Urothelium cell line (cell line): ENCODE measurements around the gene DNAJB14.
A peak's percentile ranks its signal among the peaks of the same experiment; 100 is the strongest.
"Not testable (repeated sequence)": the region's sequence is repeated elsewhere in the genome, so short reads cannot be mapped to it uniquely, and the experiment has no call there.

ENCODE experiments used
- DNase-seq: peaks from one replicate; pipeline ENCODE4 v3.0.0; 2011; ENCODE audit warnings: low spot score, mixed read lengths
- FAIRE-seq: peaks from 2 replicates; lab custom pipeline; 2011; peaks lifted over from hg19 to GRCh38; lab: Jason Lieb, UNC

Gene DNAJB14

GRCh38 chr4:99946356-99947189 lies at the start of gene DNAJB14:
DNAJB14 (minus strand) TSS chr4:99946618; CDS start chr4:99946571, 47 bp downstream.
- DNase-seq (peak; percentile 74), FAIRE-seq (no peak)

- DNase-seq (no peak), FAIRE-seq (no peak)
Observed at GRCh38 chr4:99991741-99992140, 45.3 kb upstream of the DNAJB14 start.

GRCh38 chr4:99987681-99988080 lies 41.3 kb upstream of the DNAJB14 start:
- no peak for FAIRE-seq
- no peak for DNase-seq

- FAIRE-seq (no peak), DNase-seq (no peak)
Observed at GRCh38 chr4:99986792-99987191, 40.4 kb upstream of the DNAJB14 start.

- DNase-seq (no peak), FAIRE-seq (no peak)
Observed at GRCh38 chr4:99983289-99983943, 37.0 kb upstream of the DNAJB14 start.

DNA sequence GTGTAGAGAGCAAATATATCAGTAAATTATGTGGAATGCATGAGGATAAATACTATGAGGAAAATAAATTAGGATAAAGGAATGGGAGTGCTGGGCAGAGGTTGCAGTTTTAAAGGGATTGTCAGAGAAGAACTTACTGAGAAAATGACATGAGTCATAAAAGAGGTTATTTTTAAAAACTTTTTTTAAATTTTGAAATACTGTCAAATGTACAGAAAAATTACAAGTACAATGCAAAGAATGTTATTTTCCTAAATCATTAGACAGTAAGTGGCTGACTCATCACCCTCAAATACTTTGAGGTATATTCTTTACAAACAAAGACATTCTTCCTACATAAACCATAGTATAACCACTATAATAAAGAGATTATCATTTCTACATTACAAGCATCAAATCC lies 33.5 kb upstream of the DNAJB14 start:
- DNase-seq = no peak
- FAIRE-seq = no peak

DNA sequence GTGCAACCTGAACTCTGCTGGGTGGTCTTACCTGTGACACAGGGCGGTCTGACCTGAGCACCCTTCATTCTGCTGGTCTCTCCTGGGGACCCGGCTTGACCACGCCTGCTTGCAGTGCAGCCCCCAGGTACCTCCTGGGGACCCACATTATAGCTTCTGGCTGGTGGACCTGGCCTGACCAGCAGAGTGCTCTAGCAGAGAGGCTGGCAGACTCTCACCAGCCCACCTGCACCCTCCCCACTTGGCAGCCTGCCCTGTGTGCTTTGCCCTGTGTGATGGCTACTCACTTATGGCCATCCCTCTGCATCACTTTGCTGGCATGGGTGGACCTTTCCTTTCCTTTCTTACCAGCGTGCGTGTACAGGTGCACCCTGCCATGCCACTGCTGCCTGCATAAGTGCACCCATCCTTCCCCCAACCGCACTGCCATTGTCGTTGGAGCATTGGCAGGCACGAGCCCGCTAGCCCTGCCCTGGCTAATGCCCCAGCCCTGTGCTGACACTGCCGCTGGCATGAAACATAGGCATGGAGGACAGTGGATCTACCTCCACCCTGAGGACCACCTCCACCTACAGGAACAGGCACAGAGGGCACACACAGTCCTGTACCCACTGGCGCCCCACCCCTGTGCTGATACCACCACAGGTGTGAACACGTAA lies 25.2 kb upstream of the DNAJB14 start:
- no peak for DNase-seq
- peak; percentile 32 for FAIRE-seq

DNA sequence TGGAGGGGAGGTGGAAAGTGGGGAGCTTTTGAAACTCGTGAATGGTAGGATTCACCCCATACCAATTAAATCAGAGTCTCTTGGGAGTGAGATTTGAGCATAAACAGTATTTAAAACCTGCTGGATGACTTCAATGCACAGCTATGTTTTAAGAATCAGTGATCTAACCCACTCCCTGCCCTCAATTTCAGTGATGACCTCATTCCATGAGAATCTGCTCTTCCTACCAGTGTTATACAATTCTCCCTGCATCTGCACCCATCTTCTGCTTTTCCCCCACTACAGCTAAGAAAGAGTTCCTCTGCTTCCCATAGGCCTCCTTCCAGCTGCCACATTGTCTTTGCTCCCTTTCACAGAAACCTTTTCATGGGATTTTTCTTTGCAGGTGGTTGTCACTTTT lies 21.9 kb upstream of the DNAJB14 start:
- DNase-seq = peak; percentile 65
- no peak for FAIRE-seq

- FAIRE-seq (no peak), DNase-seq (no peak)
Observed at GRCh38 chr4:99966692-99967091, 20.3 kb upstream of the DNAJB14 start.

DNA sequence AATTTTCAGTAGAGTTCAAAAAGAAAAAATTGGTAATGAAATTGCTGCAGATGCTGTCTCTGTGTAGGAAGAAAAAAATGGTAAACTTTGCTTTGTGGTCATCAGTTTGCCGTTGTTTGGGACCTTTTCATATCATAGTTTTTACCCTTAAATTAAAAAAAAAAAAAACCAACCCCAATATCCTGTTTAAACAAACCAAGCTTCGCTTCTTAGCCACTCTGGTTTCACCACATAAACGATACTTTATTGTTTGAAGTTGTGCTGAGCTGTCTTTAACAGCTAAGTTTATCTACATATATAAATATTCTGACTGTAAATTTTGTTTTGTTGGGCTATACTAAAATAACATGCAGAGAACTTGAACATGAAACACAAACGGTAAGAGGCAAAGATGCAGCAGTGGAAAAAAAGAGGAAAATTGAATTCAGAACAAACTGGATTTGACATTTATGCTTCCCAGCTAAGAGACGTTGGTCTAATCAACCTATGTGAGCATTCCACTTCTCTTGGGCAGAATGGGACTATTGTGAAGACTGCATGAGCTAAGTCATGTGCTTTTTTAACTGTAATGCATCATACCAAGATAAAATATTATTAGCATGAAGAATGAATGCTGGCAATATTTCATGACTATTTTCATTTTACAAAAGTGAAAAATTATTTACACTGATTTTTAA lies 19.4 kb upstream of the DNAJB14 start:
- FAIRE-seq = no peak

DNA sequence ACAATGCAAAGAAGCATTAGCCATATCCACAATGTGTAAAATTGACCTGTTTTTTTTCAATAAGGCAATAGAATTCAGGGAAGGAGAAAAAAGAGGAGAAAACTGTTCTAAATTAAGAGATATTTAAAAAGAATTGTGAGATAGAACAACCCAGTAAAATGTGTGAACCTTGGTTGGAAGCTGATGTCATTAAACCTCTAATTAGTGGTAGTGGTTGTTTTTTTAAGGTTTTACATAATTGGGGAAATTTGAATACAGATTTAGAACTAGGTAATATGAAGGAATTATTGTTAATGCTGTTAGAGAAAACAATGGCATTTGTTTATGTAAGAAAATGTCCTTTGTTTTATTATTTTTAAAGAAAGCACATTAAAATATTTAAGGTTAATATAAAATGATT lies 18.8 kb upstream of the DNAJB14 start:
- FAIRE-seq (no peak), DNase-seq (no peak)

More for the DNA sequence above, 19.4 kb upstream of the DNAJB14 start:
- DNase-seq = no peak

DNA sequence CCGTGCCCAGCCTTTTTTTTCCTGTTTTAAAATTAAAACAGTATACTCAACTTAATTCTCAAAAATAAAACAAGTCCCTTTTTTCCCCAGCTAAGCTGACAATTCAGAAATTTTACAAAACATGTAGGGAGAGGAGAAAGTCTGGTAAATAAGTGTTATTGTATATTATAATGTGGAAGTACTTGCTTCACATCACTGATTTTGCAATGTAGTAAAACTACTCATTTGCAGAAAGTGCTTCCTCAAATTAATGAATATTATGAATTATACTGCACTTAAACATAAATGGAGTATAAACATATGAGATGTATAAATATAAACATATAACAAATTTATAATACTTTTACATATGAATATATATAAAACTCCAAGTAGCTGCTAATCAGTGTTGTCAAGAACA lies 15.3 kb upstream of the DNAJB14 start:
- FAIRE-seq = no peak
- DNase-seq = no peak

DNA sequence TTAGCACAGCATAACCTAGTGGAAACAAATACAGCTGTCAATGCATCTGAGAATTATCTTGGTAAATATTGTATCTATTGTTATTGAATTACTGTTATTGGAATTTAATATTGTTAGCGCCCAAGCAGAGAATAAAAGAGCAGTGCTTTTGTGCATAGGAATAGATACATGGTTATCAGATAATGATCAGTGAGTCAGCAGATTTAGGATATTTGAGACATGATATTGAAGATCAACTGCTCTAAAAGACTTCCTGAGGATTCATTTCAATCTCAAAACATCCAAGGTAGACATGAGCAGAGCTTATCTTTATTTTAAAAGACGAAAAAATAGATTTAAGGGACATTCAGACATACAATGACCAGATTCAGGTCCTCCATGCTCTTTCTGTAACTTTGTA lies 14.2 kb upstream of the DNAJB14 start:
- DNase-seq (no peak), FAIRE-seq (no peak)

GRCh38 chr4:99958207-99958606 lies 11.8 kb upstream of the DNAJB14 start:
- DNase-seq, FAIRE-seq: not testable (repeated sequence)

DNA sequence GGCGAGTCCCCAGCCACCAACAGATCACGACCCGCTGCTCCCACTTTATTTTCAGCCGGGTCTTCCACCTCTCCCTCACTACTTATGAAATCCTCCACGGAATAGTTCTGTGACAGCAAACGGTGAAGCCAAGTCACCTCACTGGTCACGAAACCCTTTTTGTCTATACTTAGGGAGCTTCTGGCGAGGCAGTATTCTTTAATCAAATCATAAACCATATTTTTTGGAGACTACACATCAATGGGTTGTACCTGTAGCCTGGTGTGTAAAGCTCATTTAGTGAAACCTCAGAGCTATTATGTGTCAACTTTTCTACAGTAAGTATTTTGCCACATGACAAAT lies 4.5 kb upstream of the DNAJB14 start:
- FAIRE-seq (no peak), DNase-seq (no peak)

DNA sequence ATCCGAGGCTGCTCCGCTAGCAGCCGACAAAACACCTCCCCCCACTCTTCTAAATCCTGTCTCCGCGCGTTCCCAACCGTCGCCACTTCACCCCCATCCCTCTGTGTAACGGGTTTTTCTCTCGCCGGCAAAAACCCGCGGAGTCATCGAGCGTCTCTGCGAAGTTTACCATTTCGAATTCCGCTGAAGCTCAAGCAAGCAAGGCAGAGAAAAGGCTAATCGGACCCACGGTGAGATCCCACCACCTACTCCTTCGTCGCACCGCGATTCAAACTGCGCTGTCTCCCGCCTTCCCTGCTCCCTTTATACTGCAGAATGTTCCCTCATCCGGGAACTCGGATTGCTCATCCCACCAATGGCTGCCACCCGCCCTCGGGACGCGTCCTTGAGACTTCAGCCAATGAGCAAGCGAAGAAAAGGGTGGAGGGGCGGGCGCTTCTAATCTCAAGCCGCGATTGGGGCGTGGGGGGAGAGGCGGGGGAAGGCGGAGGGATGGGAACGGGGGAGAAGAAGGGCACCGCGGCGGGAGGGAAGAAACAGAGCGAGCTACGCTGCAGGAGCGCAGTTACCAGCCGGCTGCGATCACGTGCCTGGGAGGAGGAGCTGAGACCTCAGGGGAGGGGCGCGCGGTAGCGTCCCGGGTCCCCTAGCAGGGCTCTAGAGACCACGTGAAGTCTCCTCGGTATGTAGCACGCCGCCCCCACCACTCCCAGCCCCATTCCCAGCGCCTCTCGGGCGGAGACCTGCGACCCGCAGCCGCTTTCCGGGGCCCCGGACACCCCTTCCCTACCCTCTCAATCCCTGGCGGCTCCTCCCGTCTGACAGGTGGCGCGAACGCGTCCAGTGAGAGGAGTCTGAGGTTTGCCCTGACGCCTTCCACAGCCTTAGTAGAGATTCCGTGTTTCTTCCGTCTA lies 3.8 kb upstream of the DNAJB14 start, which contains the start of gene H2AZ1:
Gene H2AZ1, minus strand, starts transcription at position 277 of the 914 bp plus-strand sequence. Its CDS starts 105 bp downstream, at position 172.
- FAIRE-seq = peak; percentile 5
- peak; percentile 97 for DNase-seq

GRCh38 chr4:99949034-99949998 lies 2.9 kb upstream of the DNAJB14 start:
- DNase-seq = peak; percentile 82
- FAIRE-seq = no peak

DNA sequence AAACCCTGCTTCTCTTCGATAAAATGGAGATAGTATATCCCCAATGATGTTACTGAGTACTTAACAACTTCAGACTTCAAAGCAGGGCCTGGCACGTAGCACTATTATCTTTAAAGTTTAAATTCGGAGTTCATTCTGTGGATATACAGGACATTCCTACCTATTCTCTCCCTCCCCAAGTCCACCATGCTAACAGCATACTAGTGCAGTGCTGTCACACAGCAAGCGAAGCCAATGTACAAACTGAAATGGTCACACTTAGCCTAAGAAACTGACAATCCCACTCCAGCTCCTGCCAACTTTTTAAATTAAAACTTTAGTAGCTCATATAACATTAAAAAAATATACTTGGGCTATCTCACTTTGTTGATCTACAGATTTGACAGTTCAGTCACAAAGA lies 1.2 kb upstream of the DNAJB14 start:
- no peak for DNase-seq
- FAIRE-seq = no peak

DNA sequence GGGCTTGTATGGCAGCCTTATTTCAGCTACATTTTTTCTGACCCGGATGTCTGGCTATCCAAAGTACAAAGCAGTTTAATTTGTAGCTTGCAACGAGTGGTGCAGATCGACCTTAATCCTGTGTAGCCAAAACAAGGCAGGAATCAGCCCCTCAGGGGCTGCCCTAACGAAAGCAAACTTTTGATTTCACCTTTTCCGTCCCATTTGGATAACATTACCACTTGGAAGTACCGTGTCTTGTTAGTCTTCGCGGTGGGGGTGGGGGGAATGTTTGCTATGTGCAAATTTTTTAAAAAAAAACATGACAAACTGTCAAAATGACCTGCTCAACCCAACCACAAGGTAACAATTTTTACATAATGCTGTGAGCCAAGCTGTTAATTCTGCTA lies 766 bp upstream of the DNAJB14 start:
- no peak for FAIRE-seq

More for the DNA sequence above, 766 bp upstream of the DNAJB14 start:
- DNase-seq = no peak
